HUES48 (cell line): Measurements from ENCODE around the gene TNP1.

Experiments used
- H3K27ac ChIP-seq: one replicate; pipeline ENCODE4 v1.7.0; 2013; ENCODE audit warnings: low read depth, low read length, inconsistent platforms
- H3K27me3 ChIP-seq: 2 replicates; pipeline ENCODE4 v1.6.1; 2013; ENCODE audit warnings: mild to moderate bottlenecking, low read length; ENCODE audit not compliant: control insufficient read depth, insufficient read depth
- H3K36me3 ChIP-seq: 2 replicates; pipeline ENCODE4 v1.6.1; 2013; ENCODE audit warnings: low read length; ENCODE audit not compliant: control insufficient read depth, insufficient read depth
- H3K4me1 ChIP-seq: 2 replicates; pipeline ENCODE4 v1.6.1; 2013; ENCODE audit warnings: mild to moderate bottlenecking, low read length; ENCODE audit not compliant: control insufficient read depth, insufficient read depth
- H3K4me3 ChIP-seq: 2 replicates; pipeline ENCODE4 v1.5.1; 2013; ENCODE audit warnings: mild to moderate bottlenecking, low read depth, low read length
- H3K9ac ChIP-seq: 2 replicates; pipeline ENCODE4 v1.6.1; 2013; ENCODE audit warnings: mild to moderate bottlenecking, low read depth, low read length, moderate library complexity
- H3K9me3 ChIP-seq: 2 replicates; pipeline ENCODE4 v1.6.1; 2013; ENCODE audit warnings: low read length; ENCODE audit not compliant: control insufficient read depth, insufficient read depth

TNP1 gene

DNA sequence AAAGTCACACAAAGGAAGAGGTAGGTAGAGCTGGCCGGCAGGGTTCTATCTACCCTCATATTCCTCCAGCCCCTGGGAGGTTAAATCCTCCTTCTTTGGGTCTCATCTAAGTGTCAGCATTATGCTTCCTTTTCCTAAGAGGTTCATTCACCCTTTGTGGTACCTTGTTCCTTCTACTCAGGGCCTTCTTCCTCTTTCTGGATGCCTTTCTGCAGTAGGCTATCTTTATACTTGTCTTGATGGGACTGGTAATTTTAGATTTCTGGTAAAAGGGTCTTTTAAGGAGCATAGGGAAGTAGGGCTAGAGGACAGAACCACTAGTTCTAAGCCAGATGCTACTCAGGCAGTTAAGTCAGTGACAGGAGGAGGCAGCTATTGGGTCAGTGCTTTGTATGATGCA is 13.7 kb upstream of the TNP1 start:
- Histone ChIP-seq H3K27me3 (no peaks in the 10 kb centered on the region), H3K4me1 (no peaks in the 10 kb centered on the region), H3K9ac (no peak overlapping the region), H3K9me3 (no peaks in the 10 kb centered on the region), H3K36me3 (no peaks in the 10 kb centered on the region), H3K4me3 (no peak overlapping the region), H3K27ac (no peak overlapping the region)

DNA sequence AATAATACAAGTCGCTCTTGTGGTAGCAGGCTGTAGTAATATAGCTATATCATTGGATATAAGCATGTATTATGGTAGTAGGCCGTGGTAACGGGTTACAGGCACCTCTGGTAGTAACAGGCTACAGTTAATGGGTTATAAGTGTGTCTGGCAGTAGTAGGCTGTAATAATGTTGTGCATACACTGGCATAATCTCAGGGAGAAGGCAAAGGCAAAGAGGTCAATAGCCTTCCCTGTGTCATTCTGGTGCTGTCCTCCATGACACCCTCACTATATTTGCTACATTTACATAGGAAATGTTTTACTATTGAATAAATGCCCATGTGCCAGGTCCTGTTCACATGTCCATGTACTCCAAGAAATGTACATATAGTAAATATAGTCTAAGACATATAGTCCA is 12.8 kb upstream of the TNP1 start:
- H3K4me1 ChIP-seq, result no peaks in the 10 kb centered on the region
- H3K36me3 ChIP-seq, result no peaks in the 10 kb centered on the region
- H3K9me3 ChIP-seq, result no peaks in the 10 kb centered on the region
- H3K27me3 ChIP-seq, result no peaks in the 10 kb centered on the region
- H3K4me3 ChIP-seq, result no peak overlapping the region
- H3K27ac ChIP-seq, result no peak overlapping the region
- no peak overlapping the region for H3K9ac ChIP-seq

DNA sequence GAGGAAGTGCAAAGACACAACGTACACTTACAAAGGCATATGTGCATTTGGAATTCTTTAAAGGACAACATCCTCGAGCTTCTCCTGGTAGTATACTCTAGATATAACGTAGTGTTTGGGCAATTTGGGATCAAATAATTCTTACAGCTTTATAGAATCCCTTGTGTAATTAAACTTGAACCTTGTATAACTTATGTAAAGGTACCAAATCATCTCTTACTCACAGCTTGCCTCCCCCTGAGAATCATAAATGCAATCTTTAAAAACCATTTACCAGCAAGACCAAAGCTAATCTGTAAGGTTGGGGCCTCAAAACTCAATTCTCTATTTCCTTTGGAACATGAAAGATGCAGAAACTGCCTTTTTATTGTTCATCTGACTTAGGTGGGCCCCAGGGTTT is 12.2 kb upstream of the TNP1 start:
- no peak overlapping the region for H3K27ac ChIP-seq
- H3K27me3 ChIP-seq, result no peaks in the 10 kb centered on the region
- no peaks in the 10 kb centered on the region for H3K36me3 ChIP-seq
- peaks cover 5% of the 10 kb centered on the region; the same call in 1 of the 2 replicates for H3K9me3 ChIP-seq
- H3K4me3 ChIP-seq, result no peak overlapping the region
- no peak overlapping the region for H3K9ac ChIP-seq
- H3K4me1 ChIP-seq, result no peaks in the 10 kb centered on the region

DNA sequence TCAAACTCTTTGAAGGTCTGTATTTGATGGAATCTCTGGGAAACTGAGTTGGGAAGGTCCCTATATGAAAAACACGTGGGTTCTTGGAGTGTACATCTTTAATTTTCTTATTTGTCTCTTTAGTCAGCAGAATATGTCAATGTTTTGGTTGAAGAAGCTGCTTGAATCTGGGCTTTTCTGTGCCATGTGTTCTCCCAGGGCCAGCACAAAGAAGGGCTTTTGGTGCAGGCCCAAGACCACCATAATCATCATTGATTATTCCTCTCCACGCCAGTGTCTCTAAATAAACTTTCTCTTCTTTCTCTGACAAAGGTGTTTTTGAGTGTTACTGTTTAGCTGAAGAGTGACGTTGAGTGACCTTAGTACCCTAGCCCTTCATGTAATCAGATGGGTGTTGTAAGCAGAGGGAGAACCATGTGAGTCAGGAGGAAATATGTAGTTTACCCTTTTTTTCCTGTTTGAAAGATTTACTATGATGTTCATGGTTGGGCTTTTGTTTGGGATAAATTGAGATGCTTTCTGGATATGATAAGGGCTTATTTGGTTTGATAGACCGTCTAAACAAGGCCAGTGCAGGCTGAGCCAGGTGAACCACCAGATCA is 11.6 kb upstream of the TNP1 start:
- Histone ChIP-seq H3K4me1 (no peaks in the 10 kb centered on the region), H3K9me3 (peaks cover 11% of the 10 kb centered on the region; the same call in 1 of the 2 replicates), H3K27me3 (no peaks in the 10 kb centered on the region), H3K9ac (no peak overlapping the region), H3K36me3 (no peaks in the 10 kb centered on the region), H3K27ac (no peak overlapping the region), H3K4me3 (no peak overlapping the region)

DNA sequence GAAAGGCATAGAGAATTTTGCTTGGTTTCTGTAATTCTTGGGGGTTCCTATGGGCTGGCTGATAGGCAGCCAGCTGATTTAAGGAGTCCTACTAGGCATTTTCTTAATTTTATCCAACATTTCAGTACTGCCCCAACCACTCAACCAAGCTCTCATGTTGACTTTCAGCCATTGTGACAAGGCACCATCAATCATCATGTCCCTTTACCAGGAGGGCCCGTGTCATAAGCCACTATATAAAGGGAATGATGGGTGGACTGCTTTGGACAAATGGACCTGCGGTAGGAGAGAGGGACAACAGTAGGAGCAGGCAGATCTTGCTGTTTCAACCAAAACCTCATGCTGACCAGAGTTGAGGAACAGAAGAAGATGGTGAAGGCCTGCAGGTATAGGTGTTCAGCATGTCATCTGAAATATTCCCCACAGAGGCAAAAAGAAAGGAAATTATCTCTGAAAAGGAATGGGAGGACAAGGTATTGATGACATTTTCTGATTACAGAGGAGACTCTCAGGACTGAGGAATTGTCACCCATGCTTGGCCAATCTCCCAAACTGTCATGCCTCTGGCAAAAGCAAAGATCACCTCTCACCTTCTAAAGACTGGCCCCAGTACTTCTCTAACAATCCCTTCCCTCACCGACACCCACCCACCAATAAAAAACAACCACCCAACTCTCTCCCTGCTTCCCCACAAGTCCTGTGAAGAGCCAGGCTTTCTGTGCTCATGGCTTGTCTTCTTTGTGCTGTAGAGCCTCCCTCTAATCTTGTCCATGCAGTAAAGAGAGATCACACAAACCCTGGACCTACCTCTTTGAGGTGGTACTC is 10.9 kb upstream of the TNP1 start:
- H3K36me3 ChIP-seq, result no peaks in the 10 kb centered on the region
- no peak overlapping the region for H3K27ac ChIP-seq
- no peak overlapping the region for H3K4me3 ChIP-seq
- H3K27me3 ChIP-seq, result no peaks in the 10 kb centered on the region
- H3K9ac ChIP-seq, result no peak overlapping the region
- peaks cover 11% of the 10 kb centered on the region; the same call in 1 of the 2 replicates for H3K9me3 ChIP-seq
- H3K4me1 ChIP-seq, result no peaks in the 10 kb centered on the region

DNA sequence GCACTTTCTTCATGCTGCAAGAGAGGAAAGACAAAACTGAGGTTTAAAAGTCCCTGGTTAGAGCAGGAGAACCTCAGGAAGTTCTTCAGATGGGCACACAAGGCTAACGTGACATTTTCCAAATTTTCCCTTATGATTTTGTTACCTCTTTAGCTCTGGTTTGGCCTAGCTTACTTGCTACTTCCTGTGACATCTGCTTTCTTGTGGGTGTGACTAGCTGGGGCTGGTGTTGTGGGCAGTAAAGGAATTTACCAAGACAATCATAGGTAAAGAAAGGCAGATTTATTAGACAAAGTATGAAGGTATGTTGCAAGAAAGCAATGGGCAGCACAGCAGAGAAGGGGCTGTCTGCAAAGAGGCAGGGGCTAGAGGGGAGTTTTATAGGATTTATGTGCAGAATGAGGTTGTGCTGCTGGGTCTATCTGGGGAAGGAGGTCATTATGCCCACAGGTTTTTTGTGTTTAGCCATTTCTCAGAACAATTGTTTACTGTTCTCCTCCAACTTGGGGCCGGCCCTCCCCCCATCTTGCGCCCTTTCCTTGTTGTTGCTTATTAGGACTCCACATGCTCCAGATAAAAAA is 6.7 kb upstream of the TNP1 start:
- H3K4me3 ChIP-seq, result no peak overlapping the region
- peaks cover 11% of the 10 kb centered on the region; the same call in 1 of the 2 replicates for H3K9me3 ChIP-seq
- no peaks in the 10 kb centered on the region for H3K36me3 ChIP-seq
- H3K4me1 ChIP-seq, result no peaks in the 10 kb centered on the region
- no peak overlapping the region for H3K27ac ChIP-seq
- H3K27me3 ChIP-seq, result no peaks in the 10 kb centered on the region
- H3K9ac ChIP-seq, result no peak overlapping the region

DNA sequence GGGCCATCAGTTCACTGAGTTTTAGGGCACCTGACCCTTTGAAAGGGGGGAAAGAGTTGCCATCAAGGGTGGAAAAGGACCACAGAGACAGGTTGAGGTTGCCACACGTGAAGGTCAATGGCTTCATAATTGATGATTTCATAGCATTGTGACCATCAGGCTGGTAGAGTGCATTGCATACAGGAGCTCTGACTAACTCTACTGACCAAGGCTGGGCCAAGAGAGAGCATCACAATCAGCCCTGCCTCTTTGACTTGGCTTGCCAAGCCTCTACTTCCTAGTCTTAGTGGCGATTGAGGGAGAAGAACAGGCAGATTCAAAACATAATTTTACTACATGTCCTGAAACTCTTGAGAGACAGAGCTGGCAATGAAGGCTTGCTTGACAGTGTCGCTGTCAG is 5.8 kb upstream of the TNP1 start:
- Histone ChIP-seq H3K27ac (no peak overlapping the region), H3K9ac (no peak overlapping the region), H3K4me3 (no peak overlapping the region), H3K36me3 (no peaks in the 10 kb centered on the region), H3K9me3 (peaks cover 11% of the 10 kb centered on the region; the same call in 1 of the 2 replicates), H3K4me1 (no peaks in the 10 kb centered on the region), H3K27me3 (no peaks in the 10 kb centered on the region)

DNA sequence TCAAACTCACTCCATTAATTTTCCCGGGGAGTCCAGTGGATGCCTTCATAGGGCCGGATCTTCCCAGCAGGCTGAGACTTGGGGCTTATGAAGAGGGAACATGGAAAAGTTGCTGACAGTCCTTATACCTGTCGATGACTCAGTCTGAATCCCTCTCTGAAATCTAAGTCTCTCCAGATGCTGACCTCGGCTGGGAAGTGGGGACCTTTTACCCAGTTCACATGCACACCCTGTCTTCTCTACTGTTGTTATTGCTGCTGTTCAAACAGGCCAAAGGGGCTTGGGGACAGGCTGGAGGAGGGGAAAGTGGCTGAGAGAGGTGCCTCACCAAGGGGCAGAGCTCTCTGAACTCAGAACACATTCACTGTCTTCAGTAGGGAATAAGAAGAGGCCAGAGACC is 4.1 kb upstream of the TNP1 start:
- Histone ChIP-seq H3K4me3 (no peak overlapping the region), H3K4me1 (no peaks in the 10 kb centered on the region), H3K27ac (no peak overlapping the region), H3K36me3 (no peaks in the 10 kb centered on the region), H3K9me3 (peaks cover 11% of the 10 kb centered on the region; the same call in 1 of the 2 replicates), H3K9ac (no peak overlapping the region), H3K27me3 (no peaks in the 10 kb centered on the region)

DNA sequence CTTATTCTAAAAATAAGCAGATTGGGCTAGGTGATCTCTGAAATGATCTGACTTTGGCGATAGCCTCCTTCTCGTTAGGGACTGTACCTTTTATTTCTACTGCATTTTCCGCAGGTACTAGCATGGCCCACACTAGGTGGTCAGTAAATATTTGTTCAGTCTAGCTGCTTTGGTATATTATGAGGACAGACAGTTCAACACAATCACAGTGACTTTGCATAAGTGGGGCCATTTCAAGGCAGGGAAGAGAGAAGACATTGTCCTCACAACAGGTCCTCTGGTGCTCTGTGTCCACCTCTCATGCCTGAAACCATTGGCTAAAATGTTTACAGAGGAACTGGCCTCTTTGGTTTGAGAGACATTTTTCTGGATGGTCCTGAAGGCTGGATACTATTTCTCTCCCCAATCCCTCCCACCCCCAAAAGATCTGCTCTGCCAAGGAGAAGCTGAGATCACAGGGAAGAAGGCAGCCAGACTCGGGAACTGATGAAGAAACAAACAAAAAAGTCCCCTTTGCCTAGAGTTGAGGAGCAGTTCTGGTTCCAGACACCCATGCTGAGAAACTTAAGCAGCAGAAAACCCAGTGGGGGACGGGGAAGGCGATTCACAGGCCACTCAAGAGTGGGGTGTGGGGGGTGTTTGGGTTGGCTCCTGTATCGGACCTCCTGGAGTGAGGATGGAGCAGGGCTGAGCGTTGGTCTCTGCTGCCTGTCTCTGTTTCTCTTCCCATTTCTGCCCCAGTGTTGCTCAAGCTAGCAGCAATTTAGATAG is 2.9 kb upstream of the TNP1 start:
- Histone ChIP-seq H3K36me3 (no peaks in the 10 kb centered on the region), H3K27me3 (no peaks in the 10 kb centered on the region), H3K4me3 (no peak overlapping the region), H3K4me1 (no peaks in the 10 kb centered on the region), H3K9me3 (peaks cover 11% of the 10 kb centered on the region; the same call in 1 of the 2 replicates), H3K9ac (no peak overlapping the region), H3K27ac (no peak overlapping the region)

DNA sequence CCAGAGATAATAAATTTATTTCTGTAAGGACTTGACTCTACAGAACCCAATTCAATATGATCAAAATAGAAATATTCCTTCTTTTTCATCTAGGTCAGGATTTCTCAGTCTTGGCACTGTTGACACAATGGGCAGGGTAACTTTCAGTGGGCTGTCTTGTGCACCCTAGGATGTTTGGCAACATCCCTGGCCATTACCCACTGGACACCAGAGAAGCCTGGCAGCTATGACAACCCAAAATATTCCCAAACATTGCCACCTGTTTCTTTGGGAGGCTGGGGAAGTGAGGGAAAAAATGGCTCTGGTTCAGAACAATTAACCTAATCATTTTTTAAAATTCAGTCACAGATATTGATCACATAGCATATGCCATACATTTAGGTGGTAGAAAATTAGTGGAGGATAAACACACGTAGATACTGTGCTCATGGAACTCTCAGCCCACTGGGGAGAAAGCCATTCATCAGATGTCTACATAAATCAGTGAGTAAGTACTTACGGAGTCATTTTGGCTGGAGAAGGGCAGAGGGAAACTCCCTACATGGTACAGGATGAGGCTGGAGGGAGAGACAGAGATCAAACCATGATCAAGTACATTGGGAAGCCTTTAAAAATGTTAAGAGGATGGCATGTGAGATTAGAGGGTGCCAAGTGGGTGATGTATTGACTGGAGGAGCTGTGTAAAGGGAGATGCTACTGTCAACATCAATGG is 718 bp upstream of the TNP1 start:
- H3K27ac ChIP-seq, result no peak overlapping the region
- no peaks in the 10 kb centered on the region for H3K9me3 ChIP-seq
- H3K4me1 ChIP-seq, result no peaks in the 10 kb centered on the region
- H3K9ac ChIP-seq, result no peak overlapping the region
- H3K36me3 ChIP-seq, result no peaks in the 10 kb centered on the region
- H3K27me3 ChIP-seq, result no peaks in the 10 kb centered on the region
- H3K4me3 ChIP-seq, result no peak overlapping the region
